HG03280 (cell line): ENCODE data around the gene TFCP2.
"Not testable (repeated sequence)": the region's sequence is repeated elsewhere in the genome, so short reads cannot be mapped to it uniquely, and the experiment has no call there.

ENCODE experiments used
- ATAC-seq: cut with Tn5 transposase; IDR thresholded peaks from one replicate; pipeline ENCODE4 v1.9.1; 2021; ENCODE audit warnings: mild to moderate bottlenecking, moderate library complexity; ENCODE audit not compliant: unreplicated experiment

Gene TFCP2

DNA sequence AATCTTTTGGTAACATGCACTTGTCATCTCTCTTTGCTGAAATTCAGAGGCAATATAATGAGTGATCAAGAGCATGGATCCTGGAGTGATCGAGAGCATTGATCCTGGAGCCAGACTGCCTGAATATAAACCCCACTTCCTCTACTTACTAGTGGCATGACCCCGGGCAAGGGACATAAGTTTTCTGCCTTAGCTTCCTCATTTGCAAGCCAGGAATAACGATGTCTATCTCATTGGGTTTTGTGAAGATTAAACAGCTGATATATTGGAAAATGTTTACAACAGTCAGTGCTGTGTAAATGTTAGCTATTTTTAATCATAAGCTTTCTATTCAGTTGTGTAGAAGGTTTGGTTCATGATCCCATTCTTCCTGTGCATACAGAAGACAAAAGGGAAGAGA lies 87.2 kb downstream of the TFCP2 start:
- no peak for ATAC-seq

DNA sequence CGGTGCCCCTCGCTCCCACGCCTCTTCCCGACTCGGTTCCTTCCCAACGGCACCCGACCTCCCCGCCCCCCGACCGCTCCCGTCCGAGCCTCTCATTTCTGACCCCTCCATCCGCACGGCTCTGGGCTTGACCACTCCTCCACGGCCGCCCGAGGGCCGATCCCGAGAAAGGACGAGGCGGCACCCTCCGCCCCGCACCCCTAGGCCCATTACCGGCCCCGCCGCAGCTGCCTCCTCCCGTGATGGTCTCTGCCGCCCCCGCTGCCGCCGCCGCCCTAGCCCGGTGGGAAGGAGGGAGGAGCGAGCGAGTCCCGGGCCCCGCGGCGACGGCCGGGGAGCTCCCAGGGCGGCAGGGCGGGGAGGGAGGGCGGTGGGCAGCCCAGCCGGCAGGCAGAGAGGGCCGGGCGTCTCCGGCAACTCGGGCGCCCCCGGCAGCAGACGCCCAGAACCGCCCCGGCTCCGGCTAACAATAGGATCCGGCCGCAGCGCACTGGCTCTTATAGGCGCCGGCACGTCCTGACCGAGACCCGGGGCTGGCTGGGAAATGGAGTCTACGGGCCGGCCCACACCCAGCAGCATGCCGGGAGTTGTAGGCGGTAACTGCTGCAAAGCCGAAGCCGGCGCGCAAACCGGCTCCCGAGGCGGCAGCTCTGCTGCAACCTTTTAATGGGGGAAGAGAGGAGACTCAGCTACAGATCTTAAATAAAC lies 89.7 kb downstream of the TFCP2 start, which contains the start of gene CSRNP2:
TSS of gene CSRNP2 (minus strand) at position 471 of the 708 bp plus-strand sequence. CDS start 7,035 bp downstream, outside the sequence.
- peak; percentile 98 for ATAC-seq

DNA sequence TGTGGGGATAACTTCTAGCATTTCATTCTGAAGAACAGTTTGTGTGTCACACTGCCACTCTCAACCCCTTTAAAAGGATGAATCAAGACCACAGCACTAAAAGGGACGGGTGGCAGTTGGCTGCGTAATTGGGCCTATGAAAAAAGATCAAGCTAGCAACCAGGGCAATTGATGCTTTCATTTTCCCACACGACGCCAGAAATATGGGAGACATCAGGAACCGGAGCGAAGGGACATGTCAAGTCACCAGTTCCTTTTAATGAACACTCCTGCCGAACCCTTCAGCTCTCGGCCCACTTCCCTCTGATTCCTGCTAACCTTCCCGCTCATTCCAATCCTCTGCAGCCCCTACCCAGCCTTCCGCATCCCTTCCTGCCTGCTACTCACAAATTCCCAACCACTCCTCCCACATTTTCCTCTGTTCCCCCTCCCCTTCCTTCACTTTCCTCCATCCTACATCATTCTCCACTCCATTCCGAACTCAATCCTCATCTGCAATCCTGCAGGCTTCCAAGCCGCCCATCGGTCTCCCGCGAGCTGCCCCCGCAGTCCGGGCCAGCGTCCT lies 90.3 kb downstream of the TFCP2 start:
- no peak for ATAC-seq

GRCh38 chr12:51081421-51081820 lies 91.5 kb downstream of the TFCP2 start:
- no peak for ATAC-seq

DNA sequence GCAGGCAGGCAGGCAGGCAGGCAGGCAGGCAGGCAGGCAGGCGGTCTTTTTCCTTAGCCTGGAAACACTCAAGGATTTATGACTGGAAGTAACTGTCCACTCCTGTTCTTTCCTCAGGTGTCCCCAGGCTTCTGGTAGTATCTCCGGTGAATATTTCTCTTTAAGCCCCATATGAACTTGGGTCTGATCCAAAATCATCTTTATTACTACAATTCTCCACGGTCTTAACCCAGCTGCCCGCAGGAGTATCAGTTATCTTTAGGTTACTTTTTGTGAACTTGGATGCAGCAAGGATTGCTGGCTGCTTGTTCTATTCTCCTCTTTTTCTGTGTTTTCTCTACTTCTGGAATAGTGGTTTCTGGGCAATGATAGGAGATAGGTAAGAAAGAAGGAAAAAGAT lies 92.8 kb downstream of the TFCP2 start:
- no peak for ATAC-seq

DNA sequence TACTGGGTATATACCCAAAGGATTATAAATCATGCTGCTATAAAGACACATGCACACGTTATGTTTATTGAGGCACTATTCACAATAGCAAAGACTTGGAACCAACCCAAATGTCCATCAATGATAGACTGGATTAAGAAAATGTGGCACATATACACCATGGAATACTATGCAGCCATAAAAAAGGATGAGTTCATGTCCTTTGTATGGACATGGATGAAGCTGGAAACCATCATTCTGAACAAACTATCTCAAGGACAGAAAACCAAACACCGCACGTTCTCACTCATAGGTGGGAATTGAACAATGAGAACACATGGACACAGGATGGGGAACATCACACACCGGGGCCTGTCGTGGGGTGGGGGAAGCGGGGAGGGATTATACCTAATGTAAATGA lies 94.1 kb downstream of the TFCP2 start:
- ATAC-seq = not testable (repeated sequence)

- ATAC-seq = not testable (repeated sequence)
Measured at GRCh38 chr12:51078346-51078745, 94.6 kb downstream of the TFCP2 start.

GRCh38 chr12:51077930-51078329 lies 95.0 kb downstream of the TFCP2 start:
- ATAC-seq = no peak

- no peak for ATAC-seq
Measured at GRCh38 chr12:51076236-51076930, 96.6 kb downstream of the TFCP2 start.

- no peak for ATAC-seq
Measured at GRCh38 chr12:51075390-51075789, 97.5 kb downstream of the TFCP2 start.

DNA sequence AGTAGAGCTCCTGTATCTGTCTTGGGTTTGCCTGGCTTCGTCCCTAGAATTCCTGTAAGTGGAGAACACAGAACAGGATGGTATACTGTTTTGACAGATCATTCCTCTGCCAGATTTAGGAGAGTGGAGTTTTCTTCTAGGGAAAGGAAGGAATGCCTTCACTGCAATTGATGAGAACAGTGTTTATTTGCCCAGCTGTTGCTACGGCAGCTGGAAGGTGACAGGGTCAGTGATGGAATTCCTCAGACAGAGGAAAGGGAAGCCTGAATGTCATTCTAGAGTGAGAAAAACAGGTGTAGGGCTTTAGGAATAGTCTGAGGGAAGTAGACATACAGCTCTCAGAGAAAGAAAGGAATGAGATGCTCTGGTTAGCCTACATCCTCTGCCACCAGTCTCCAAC lies 101.3 kb downstream of the TFCP2 start:
- ATAC-seq = no peak

DNA sequence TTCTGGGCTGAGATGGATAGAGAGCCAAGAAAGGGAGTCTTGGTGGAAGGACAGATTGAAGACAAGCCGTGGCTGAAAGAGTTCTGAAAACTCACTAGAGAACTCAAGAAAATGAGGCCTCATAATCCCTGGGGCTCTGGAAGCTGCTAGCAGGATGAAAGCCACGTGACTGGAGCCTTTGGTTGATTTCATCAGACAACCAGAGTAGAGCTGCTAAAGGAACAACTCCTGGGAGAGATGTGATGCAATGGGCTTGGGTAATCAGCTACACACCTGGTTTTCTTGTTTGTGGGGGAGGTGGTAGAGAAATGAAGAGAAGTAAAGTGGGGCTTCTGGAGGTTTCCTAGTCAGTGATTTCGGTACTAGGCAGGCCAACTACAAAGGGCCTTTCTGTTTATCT lies 102.9 kb downstream of the TFCP2 start:
- no peak for ATAC-seq

DNA sequence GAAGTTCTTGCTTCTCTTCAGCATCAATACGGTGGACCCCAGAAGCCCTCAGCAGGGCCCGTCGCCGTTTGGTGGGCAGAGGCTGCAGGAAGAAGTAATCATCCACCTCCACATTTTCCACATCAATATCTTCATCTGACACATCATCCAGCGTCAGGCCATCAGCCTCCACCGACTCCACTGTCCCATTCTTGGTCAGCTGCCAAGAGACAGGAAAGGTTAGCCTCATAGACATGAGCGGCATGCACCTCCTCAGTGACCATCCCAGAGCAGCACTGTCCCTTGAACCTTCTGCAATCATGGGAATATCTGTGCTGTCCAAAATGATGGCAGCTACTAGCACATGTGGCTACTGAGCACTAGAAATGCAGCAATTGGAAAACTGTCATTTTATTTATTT lies 105.2 kb downstream of the TFCP2 start:
- ATAC-seq = no peak

GRCh38 chr12:51067229-51067628 lies 105.7 kb downstream of the TFCP2 start:
- no peak for ATAC-seq

GRCh38 chr12:51065530-51065929 lies 107.4 kb downstream of the TFCP2 start:
- no peak for ATAC-seq

DNA sequence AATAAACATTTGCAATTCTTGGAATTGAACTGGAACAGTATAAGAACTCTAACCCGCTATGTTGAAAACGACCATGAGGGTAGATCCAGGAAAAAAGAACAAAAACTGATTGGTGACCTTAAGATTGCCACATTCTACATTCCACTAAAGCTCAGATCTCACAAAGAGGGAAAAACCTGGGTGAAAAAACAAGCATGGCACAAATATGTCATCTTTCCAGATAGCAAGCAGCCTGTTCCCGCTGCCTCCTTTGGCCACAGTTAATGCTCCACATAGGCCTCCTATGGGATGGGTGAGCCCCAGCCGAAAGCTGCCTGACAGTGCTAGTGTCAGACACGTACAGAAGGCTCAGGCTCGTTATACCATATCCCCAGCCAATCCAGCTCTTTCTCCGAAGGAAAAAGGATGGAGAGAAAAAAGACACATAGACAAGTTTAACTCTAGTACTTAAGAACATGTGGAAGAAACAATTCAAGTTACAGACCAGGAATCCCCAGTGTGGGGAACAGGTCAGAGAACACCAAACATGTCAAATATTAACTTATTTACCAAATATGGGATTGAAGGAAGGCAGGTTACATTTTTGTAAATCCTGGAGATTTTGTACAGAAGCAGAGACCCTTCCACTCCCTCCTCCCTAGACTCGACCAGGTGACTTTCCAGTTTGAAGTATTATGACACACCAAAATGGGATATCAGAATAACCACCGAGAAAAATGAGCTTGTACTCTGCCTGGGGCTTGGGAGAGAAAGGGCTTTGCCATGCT lies 110.1 kb downstream of the TFCP2 start:
- no peak for ATAC-seq

DNA sequence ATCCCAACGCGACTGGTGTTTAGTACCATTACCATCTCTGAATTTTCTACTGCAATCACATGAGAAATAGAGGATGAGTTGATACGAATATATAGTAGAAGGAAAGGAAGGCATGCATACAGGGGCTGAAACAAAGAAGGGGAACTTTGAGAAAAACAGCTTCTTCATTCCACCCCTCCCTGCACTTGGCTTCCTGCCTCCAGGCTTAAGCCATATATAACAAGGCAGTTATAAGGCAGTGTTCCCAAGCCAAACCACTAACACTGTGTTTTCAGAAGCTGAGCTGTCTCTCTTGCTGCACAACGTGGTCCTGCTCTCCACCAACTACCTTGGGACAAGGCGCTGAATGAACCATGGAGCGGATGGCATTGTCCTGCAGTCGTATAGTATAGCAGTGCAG lies 113.8 kb downstream of the TFCP2 start:
- ATAC-seq = no peak

- no peak for ATAC-seq
Measured at GRCh38 chr12:51056242-51056641, 116.7 kb downstream of the TFCP2 start.

DNA sequence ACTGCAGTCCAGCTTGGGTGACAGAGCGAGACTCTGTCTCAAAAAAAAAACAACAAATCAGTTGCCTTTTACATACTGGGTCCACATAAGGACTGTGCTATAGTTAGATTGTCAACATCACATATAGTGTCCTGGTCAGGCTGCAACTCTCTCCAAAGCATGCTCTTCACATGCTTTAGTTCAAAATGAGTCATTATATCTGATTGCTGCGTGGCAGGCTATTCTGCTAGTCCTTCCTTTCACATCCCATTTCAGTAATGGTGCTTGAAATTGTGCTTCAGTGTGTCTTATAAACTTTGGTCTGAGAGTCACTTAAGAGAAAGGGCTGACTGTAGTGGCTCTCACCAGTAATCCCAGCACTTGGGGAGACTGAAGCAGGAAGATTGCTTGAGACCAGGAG lies 117.9 kb downstream of the TFCP2 start:
- no peak for ATAC-seq

GRCh38 chr12:51051787-51052186 lies 121.1 kb downstream of the TFCP2 start:
- ATAC-seq = no peak

DNA sequence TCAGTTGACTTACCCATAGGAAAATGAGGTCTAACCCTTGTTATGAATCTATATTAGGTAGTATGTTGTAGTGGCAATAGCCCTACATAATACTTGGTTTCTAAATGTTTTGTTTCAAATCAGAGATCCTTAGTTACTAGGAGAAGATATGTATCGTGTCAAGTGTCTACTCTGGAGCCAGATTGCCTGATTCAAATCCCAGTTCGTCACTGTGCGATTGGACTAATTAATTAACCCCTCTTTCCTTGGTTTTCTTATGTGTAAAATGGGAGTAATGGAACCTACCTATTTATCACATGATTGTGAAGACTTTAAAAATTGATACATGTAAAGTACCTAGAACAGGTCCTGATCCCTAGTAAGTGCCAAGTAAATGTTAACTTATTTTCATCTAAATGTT lies 123.4 kb downstream of the TFCP2 start:
- ATAC-seq = no peak
